Prostate gland (tissue), 2 donors: ENCODE data around the gene SUCNR1. TPM values are rescaled to one million over a fixed set of nuclear protein-coding genes. Genes with fewer than 3 reads are reported as not detected.
"Not testable (repeated sequence)": the region's sequence is repeated elsewhere in the genome, so short reads cannot be mapped to it uniquely, and the experiment has no call there.

Experiments used
- DNase-seq: peaks from one replicate; pipeline ENCODE4 v3.0.0-alpha.2; 2019; ENCODE audit warnings: low spot score
- H3K27ac ChIP-seq, 2 donors: fragments of 200-600 bp; sonication (generic); 2 replicates each; pipeline ENCODE4 v1.5.1; 2017 to 2019
- H3K27me3 ChIP-seq: fragments of 200-600 bp; sonication (generic); replicated peaks from 2 replicates; pipeline ENCODE4 v1.5.1; 2019; ENCODE audit not compliant: insufficient read depth
- H3K36me3 ChIP-seq, 2 donors: fragments of 200-600 bp; sonication (generic); 1 replicate in 1 of 2; 2 replicates in 1 of 2; pipeline versions ENCODE4 v1.5.1 to v1.8.1; 2017 to 2019
- H3K4me1 ChIP-seq: fragments of 200-600 bp; sonication (generic); replicated peaks from 2 replicates; pipeline ENCODE4 v1.5.1; 2019
- H3K4me3 ChIP-seq, 2 donors: fragments of 200-600 bp; sonication (generic); 2 replicates each; pipeline ENCODE4 v1.5.1; 2017 to 2019
- H3K9me3 ChIP-seq: fragments of 200-600 bp; sonication (generic); 2 replicates; pipeline ENCODE4 v1.5.1; 2017
- CTCF ChIP-seq, 4 experiments: fragments of 200-600 bp in 2 of 4; fragments of 450-650 bp in 2 of 4; sonication (generic) in 2 of 4; IDR thresholded peaks; 1 replicate in 3 of 4; 2 replicates in 1 of 4; pipeline ENCODE4 v1.5.1; 2016 to 2019; ENCODE audit warnings: antibody characterized with exemption in 4 of 4, mild to moderate bottlenecking in 2 of 4, moderate library complexity in 2 of 4
- POLR2A ChIP-seq: fragments of 450-650 bp; IDR thresholded peaks from one replicate; pipeline ENCODE4 v1.6.1; 2016; ENCODE audit warnings: antibody characterized with exemption, mild to moderate bottlenecking
- POLR2AphosphoS5 ChIP-seq: sonication (generic); formaldehyde crosslinking; IDR thresholded peaks from one replicate; pipeline ENCODE4 v1.6.1; 2017; ENCODE audit warnings: antibody characterized with exemption
- WGBS: methylation state at CpG from one replicate; pipeline ENCODE4 v1.1.5; 2018; 5-methylcytosine and 5-hydroxymethylcytosine counted together
- intact Hi-C: fragments of 100-400 bp; cut with DNase I; formaldehyde crosslinking; loops from one replicate; pipeline ENCODE4 v1.14.2; 2022
- total RNA-seq, 2 donors: library from RNA; depleted of rRNA; stranded (reverse); fragments of >200 nt; gene quantifications; one replicate each; pipeline ENCODE4 v1.1.0, GENCODE V29; 2016

SUCNR1 gene
- total RNA-seq, 2 donors from 2014 or later = not detected

- no peak overlapping the region for H3K27ac ChIP-seq
- intact Hi-C loops = no loop called here
- no peaks in the 10 kb centered on the region for H3K36me3 ChIP-seq
- 8% methylated on average over 1 of the region's 1 CpG for WGBS
- H3K4me1 ChIP-seq = no peaks in the 10 kb centered on the region
- TF ChIP-seq POLR2A = no peak
- no peak for TF ChIP-seq CTCF (IDR thresholded peaks at IDR 0.05)
- TF ChIP-seq POLR2AphosphoS5 = no peak
- no peaks in the 10 kb centered on the region for H3K9me3 ChIP-seq
- no peak for DNase-seq
- no peak overlapping the region for H3K4me3 ChIP-seq
- H3K27me3 ChIP-seq = no peaks in the 10 kb centered on the region
Measured at GRCh38 chr3:151923901-151924300, 50.5 kb downstream of the SUCNR1 start.

- H3K9me3 ChIP-seq = no peaks in the 10 kb centered on the region
- H3K4me3 ChIP-seq = no peak overlapping the region
- no peaks in the 10 kb centered on the region for H3K36me3 ChIP-seq
- intact Hi-C loops = no loop called here
- no peak overlapping the region for H3K27ac ChIP-seq
- H3K27me3 ChIP-seq = no peaks in the 10 kb centered on the region
- 90% methylated on average over 3 of the region's 3 CpGs for WGBS
- no peak for DNase-seq
- H3K4me1 ChIP-seq = no peaks in the 10 kb centered on the region
- TF ChIP-seq POLR2AphosphoS5 = no peak
- no peak for TF ChIP-seq CTCF (IDR thresholded peaks at IDR 0.05)
- no peak for TF ChIP-seq POLR2A
Measured at GRCh38 chr3:151924753-151925152, 51.3 kb downstream of the SUCNR1 start.

- no peaks in the 10 kb centered on the region for H3K9me3 ChIP-seq
- intact Hi-C loops = no loop called here
- 92% methylated on average over 4 of the region's 4 CpGs for WGBS
- TF ChIP-seq CTCF (IDR thresholded peaks at IDR 0.05) (no peak), POLR2A (no peak), POLR2AphosphoS5 (no peak)
- no peaks in the 10 kb centered on the region for H3K27me3 ChIP-seq
- H3K36me3 ChIP-seq = no peaks in the 10 kb centered on the region
- H3K4me1 ChIP-seq = no peaks in the 10 kb centered on the region
- no peak overlapping the region for H3K4me3 ChIP-seq
- no peak for DNase-seq
- no peak overlapping the region for H3K27ac ChIP-seq
Measured at GRCh38 chr3:151925419-151925818, 52.0 kb downstream of the SUCNR1 start.

- TF ChIP-seq CTCF (IDR thresholded peaks at IDR 0.05) (no peak), POLR2A (no peak)
- Histone ChIP-seq H3K27me3 (no peaks in the 10 kb centered on the region), H3K27ac (no peak overlapping the region), H3K9me3 (no peaks in the 10 kb centered on the region), H3K4me3 (no peak overlapping the region), H3K4me1 (no peaks in the 10 kb centered on the region), H3K36me3 (no peaks in the 10 kb centered on the region)
- intact Hi-C loops = no loop called here
- WGBS = 14% methylated on average over 2 of the region's 2 CpGs
- no peak for DNase-seq
Measured at GRCh38 chr3:151925876-151926275, 52.4 kb downstream of the SUCNR1 start.

GRCh38 chr3:151926956-151927355 lies 53.5 kb downstream of the SUCNR1 start:
- Histone ChIP-seq H3K36me3 (no peaks in the 10 kb centered on the region), H3K27ac (no peak overlapping the region), H3K9me3 (no peaks in the 10 kb centered on the region), H3K4me3 (no peak overlapping the region), H3K4me1 (no peaks in the 10 kb centered on the region), H3K27me3 (no peaks in the 10 kb centered on the region)
- TF ChIP-seq POLR2A = no peak
- no peak for TF ChIP-seq CTCF (IDR thresholded peaks at IDR 0.05)
- TF ChIP-seq POLR2AphosphoS5 = no peak
- no peak for DNase-seq
- 63% methylated on average over 5 of the region's 5 CpGs for WGBS
- intact Hi-C loops = no loop called here

- DNase-seq, H3K27ac ChIP-seq, H3K9me3 ChIP-seq, H3K4me3 ChIP-seq, H3K27me3 ChIP-seq, intact Hi-C loops, H3K36me3 ChIP-seq, H3K4me1 ChIP-seq: not testable (repeated sequence)
- WGBS = 97% methylated on average over 31 of the region's 49 CpGs
Measured at GRCh38 chr3:151927915-151928525, 54.6 kb downstream of the SUCNR1 start.
